Renal cortex interstitium (tissue), 3 donors: ENCODE data around the gene USP17L30. TPM values are rescaled to one million over a fixed set of nuclear protein-coding genes. Genes with fewer than 3 reads are reported as not detected.

Experiments
- polyA plus RNA-seq, 3 donors: library from polyadenylated mRNA; unstranded; fragments of 120-200 nt; gene quantifications; one replicate each; pipeline ENCODE4 v1.2.1, GENCODE V29; 2013; ENCODE audit not compliant: insufficient read length in 3 of 3

USP17L30 gene
- polyA plus RNA-seq, 3 donors: not detected

Other genes with a start within 250 kb of the USP17L30 start
- gene FAM90A26, start 192.7 kb upstream of the USP17L30 start, polyA plus RNA-seq: under 1 TPM in 2 of 3 donors, not detected in 1; 0.11 to 0.20 TPM
- not detected for gene USP17L10, start 152.5 kb upstream of the USP17L30 start, polyA plus RNA-seq
- gene USP17L11, start 147.7 kb upstream of the USP17L30 start, polyA plus RNA-seq: not detected
- gene USP17L12, start 143.0 kb upstream of the USP17L30 start, polyA plus RNA-seq: not detected
- gene USP17L13, start 138.2 kb upstream of the USP17L30 start, polyA plus RNA-seq: not detected
- gene USP17L15, start 128.7 kb upstream of the USP17L30 start, polyA plus RNA-seq: not detected
- gene USP17L17, start 119.2 kb upstream of the USP17L30 start, polyA plus RNA-seq: not detected
- gene USP17L18, start 114.5 kb upstream of the USP17L30 start, polyA plus RNA-seq: not detected
- gene USP17L19, start 109.8 kb upstream of the USP17L30 start, polyA plus RNA-seq: not detected
- not detected for gene USP17L20, start 105.0 kb upstream of the USP17L30 start, polyA plus RNA-seq
- not detected for gene USP17L21, start 100.3 kb upstream of the USP17L30 start, polyA plus RNA-seq
- not detected for gene USP17L22, start 95.5 kb upstream of the USP17L30 start, polyA plus RNA-seq
- not detected for gene USP17L24, start 38.0 kb upstream of the USP17L30 start, polyA plus RNA-seq
- not detected for gene USP17L25, start 33.2 kb upstream of the USP17L30 start, polyA plus RNA-seq
- gene USP17L26, start 28.5 kb upstream of the USP17L30 start, polyA plus RNA-seq: not detected
- not detected for gene USP17L5, start 23.7 kb upstream of the USP17L30 start, polyA plus RNA-seq
- not detected for gene USP17L27, start 19.0 kb upstream of the USP17L30 start, polyA plus RNA-seq
- not detected for gene USP17L28, start 14.2 kb upstream of the USP17L30 start, polyA plus RNA-seq
- gene USP17L29, start 9.5 kb upstream of the USP17L30 start, polyA plus RNA-seq: not detected
- not detected for gene DEFB131A, start 81.3 kb downstream of the USP17L30 start, polyA plus RNA-seq